GM11168 (cell line): Measurements from ENCODE around the gene CFAP45.

Source experiments
- in situ Hi-C: fragments of 300-500 bp; cut with MboI; formaldehyde crosslinking; loops from one replicate; pipeline ENCODE4 v1.12.0; 2022; ENCODE audit warnings: low sequenced_read_pairs; ENCODE audit not compliant: unreplicated experiment

CFAP45 gene

DNA sequence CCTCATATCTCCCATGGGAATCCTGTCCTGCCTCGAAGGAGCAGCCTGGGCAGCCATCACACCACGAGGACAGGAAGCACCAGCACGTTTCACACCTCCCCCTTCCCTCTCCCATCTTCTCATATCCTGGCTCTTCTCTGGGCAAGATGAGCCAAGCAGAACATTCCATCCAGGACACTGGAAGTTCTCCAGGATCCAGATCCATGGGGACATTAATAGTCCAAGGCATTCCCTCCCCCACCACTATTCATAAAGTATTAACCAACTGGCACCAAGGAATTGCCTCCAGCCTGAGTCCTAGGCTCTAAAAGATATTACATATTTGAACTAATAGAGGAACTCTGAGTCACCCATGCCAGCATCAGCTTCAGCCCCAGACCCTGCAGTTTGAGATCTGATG is 64.6 kb downstream of the CFAP45 start:
- in situ Hi-C loops = no loop called here

DNA sequence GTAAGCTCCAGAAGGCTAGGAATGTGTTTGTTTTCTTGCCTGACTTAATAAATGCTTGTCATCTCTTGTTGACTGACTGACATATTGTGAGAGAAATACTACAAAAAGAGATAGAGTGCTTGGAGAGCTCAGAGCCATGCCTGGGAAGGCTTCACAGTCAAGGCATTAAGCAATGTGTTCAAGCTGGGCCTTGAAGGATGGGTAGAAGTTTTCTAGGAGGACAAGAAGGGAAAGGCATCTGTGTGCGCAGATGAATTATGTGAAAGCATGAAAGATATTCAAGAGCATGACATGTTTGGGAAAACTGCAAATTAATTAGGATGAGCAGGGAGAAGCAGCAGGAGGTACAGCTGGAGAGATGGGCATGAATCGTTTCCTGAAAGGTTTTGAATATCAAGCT is 67.7 kb downstream of the CFAP45 start:
- in situ Hi-C loops = no loop called here

GRCh38 chr1:159831412-159832141 is 68.4 kb downstream of the CFAP45 start:
- in situ Hi-C loops = no loop called here

- in situ Hi-C loops = no loop called here
Observed at GRCh38 chr1:159830722-159831121, 69.2 kb downstream of the CFAP45 start.

DNA sequence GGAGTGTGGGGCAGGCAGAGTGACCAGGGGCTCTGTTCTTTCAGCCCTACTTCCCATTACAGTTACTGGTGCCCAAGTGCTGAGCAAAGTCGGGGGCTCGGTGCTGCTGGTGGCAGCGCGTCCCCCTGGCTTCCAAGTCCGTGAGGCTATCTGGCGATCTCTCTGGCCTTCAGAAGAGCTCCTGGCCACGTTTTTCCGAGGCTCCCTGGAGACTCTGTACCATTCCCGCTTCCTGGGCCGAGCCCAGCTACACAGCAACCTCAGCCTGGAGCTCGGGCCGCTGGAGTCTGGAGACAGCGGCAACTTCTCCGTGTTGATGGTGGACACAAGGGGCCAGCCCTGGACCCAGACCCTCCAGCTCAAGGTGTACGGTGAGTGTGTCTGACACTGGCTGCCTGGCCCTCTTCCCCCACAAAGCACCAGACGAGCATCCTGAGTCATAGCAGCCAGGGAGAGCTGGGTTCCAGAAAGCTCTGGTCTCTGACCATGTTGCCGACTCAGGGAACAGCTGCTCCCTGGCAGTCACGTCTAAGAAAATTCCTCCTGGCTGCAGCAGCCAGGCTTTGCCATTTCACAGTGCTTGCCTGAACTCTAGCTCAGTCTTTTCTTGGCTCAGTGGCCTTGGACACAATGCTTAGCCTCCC is 70.0 kb downstream of the CFAP45 start:
- in situ Hi-C loops = no loop called here

- in situ Hi-C loops = no loop called here
Observed at GRCh38 chr1:159829273-159829634, 70.7 kb downstream of the CFAP45 start.

DNA sequence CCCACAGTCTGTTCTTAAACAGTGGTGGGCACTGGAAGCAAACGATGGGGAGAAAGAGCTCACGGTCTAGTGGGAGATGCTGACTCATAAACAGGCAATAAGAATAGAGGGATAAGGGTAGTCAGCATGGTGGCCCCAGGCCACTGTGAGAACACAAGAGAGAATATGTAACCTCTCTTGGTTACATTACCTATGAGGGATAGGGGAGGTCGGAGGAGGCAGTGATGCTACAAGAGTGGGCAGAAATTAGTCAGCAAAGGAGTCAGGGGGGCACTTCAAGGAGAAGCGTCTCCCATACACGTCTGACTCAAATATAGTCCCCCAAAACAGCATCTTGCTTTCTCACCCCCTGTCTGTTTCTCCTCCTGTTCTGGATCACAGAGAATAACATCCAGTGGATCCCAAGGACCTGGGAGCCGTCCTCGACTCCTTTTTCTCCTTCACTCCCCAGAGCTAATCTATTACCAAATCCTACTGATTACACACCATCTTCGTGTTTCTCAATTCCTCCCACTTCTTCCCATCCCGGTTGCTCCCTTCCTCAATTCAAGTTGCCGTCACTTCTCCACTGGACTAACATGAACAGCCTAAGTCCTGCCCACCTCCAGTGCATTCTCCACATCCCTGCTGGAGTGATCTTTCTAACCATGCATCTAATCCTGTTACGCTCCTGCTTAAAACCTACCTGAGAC is 71.2 kb downstream of the CFAP45 start:
- in situ Hi-C loops = no loop called here

DNA sequence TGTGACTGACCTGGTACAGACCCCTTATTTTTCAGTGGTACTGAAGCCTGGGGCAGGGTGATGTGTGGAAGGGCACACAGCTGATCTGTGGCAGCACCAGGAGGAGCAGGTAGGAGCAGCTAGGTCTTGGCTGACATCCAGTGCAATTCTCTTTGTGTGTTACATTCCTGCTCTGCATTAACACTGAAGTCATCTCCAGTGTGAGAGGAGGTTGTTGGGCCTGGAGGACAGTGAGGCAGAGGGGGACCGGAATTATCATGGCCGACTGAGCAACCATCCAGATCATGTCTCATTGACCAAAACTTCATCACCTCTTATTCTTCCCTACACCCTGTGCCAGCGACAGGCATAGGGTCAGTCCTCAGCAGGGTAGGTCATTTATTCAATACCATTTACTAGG is 71.8 kb downstream of the CFAP45 start:
- in situ Hi-C loops = no loop called here

- in situ Hi-C loops = no loop called here
Observed at GRCh38 chr1:159827549-159827948, 72.4 kb downstream of the CFAP45 start.

GRCh38 chr1:159827102-159827490 is 72.9 kb downstream of the CFAP45 start:
- in situ Hi-C loops = no loop called here

- in situ Hi-C loops = no loop called here
Observed at GRCh38 chr1:159826441-159827101, 73.4 kb downstream of the CFAP45 start, which contains the start of gene SLAMF8. Gene SLAMF8, plus strand, starts transcription at chr1:159826873. Its CDS starts 26 bp downstream, at chr1:159826899.

- in situ Hi-C loops = no loop called here
Observed at GRCh38 chr1:159825564-159825963, 74.4 kb downstream of the CFAP45 start.

- in situ Hi-C loops = no loop called here
Observed at GRCh38 chr1:159823406-159823805, 76.6 kb downstream of the CFAP45 start.
